ENCODE measurements around the gene TNNT2.

Gene TNNT2

DNA sequence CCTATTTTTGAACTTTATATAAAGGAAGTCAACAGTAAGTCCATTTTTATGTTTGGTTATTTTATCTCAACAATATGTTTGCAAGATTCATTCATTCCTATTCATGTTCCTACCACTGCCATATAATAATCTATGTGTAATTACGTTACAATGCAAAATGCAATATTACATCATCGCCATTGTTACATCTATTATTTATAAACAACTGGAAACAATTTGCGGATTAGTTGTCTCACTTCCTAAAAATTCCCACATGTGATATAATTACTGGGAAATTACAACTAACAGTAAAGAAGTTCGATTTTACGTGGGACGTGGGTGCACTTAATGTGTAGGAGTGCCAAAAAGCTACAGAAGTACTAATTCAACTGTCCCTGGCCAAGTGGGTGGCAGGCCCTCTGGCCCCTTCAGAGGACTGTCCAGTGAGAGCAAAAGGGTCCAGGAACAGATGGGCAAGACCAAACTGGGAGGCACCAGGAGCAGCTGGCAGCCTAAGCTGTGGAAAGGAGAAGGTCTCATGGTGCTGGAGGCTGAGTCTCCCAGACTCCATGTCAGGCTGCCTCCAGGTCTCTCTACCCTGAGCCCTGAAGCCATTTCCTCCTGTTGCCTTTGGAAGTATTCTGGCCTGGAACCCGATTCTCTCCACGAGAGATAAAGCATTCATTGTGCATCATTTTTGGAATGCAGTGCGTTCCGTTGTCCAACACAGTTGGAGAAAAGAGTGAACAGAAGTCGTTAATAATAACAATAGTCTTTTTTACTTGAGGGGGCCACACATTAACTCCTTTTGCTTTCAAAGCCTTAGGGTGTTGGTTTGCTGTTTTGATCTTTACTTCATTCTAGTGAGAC is 42.9 kb downstream of the TNNT2 start:
- no peak for DNase-seq (ENCODE audit: low spot score)

DNA sequence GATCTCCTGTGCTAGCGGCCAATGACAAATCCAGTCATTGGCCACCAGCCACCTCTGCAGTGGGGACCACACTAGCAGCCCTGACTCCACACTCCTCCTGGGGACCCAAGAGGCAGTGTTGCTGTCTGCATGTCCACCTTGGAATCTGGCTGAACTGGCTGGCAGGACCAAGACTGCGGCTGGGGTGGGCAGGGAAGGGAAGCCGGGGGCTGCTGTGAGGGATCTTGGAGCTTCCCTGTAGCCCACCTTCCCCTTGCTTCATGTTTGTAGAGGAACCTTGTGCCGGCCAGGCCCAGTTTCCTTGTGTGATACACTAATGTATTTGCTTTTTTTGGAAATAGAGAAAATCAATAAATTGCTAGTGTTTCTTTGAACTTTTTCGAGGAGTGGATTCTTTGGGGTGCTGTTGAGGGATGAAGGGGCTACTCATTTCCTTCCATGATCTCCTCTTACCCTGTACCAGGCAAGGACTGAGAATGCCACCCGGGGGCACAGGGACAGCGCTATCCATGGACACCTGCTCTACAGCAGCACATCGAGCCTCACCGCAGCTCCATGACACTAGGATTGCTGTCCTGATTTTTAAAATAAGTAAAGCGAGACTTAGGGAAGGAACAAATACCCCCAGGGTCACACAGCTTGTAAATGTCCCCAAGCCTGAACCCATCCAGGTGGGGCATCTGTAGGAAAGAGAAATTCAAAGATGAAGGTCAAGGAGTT is 44.7 kb downstream of the TNNT2 start:
- DNase-seq (ENCODE audit: low spot score) = no peak

DNA sequence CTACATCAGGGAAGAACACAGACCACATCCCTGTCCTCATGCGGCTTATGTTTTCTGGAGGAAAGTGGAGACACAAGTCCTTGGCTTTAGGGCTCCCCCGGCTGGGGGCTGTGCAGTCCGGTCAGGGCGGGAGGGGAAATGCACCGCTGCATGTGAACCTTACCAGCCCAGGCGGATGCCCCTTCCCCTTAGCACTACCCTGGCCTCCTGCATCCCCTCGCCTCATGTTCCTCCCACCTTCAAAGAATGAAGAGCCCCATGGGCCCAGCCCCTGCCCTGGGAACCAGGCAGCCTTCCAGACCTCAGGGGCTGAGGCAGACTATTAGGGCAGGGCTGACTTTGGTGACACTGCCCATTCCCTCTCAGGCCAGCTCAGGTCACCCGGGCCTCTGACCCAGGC is 45.5 kb downstream of the TNNT2 start:
- DNase-seq (ENCODE audit: low spot score) = no peak

DNA sequence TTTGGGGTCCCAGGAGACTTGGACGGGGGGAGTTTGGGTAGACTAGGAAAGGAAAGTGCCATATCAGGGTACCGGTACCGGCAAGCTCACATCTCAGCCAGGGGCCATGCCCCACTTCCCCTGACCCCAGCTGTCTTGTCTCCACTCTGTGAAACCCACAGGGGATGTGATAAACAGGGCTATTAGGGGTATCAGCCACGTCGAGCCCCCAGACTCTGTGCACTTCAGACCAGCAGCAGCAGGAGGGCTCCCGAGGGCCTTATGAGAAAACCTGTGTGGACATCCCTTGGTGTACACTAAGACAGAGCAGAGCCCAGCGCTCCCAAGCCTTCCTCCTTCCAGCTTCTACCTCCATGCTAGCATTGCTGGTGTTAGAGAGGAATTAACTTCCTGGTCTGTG is 46.3 kb downstream of the TNNT2 start:
- no peak for DNase-seq (ENCODE audit: low spot score)

DNA sequence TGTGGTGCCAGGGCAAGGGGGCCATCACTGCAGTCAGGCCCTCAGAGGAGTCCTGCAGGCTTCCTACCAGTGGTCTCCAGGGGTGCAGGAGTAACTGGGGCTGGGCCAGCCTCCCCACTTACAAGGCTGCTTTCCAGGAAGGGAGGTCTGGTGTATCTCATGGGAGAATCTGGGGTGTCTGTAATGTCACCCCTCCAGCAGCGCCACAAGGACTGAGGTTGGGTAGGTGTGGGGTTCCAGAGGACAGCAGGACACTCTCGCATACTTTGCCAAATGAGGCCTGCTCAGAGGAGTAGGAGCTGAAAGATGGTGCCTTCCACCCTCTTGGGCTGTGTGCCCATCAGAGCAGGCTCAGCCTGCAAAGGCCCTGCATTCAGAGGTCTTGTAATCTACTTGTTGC is 46.9 kb downstream of the TNNT2 start:
- DNase-seq (ENCODE audit: low spot score) = no peak

DNA sequence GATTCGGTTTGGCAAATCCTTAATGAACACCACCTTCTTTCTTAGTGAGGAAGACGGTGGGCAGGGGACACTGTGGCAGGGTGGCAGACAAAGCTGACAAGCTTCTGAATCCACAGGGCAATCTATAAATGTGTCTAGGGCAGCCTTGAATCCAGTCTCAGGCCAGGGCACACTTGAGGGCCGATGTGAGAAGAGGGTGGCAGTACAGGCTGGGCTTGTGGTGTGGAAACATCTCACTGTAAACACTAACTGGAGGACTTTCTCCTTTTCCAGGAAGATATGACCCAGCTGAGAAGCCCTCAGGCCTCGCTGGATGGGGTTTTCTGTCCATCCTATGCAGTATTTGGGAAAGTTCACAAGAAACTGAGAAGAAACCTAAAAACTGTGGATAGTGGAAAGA is 47.7 kb downstream of the TNNT2 start:
- no peak for DNase-seq (ENCODE audit: low spot score)

DNA sequence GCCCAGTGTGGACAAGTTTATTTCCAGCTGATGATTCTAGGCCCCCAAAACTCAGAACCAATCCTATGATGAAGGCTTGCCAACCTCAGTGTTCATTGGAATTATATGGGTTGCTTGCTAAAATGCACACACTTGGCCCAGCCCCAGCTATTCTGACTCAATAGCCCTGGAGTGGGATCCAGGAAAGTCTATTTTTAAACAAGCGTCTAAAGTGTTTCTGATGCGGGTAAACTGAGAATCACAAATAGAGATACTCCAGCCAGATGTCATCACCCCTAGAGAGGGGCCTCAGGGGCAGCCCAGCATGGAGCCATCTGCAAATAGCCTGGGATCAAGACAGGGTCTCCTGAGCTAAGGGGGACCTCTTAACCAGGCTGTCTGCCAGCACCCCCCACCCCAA is 48.2 kb downstream of the TNNT2 start:
- DNase-seq (ENCODE audit: low spot score) = no peak

DNA sequence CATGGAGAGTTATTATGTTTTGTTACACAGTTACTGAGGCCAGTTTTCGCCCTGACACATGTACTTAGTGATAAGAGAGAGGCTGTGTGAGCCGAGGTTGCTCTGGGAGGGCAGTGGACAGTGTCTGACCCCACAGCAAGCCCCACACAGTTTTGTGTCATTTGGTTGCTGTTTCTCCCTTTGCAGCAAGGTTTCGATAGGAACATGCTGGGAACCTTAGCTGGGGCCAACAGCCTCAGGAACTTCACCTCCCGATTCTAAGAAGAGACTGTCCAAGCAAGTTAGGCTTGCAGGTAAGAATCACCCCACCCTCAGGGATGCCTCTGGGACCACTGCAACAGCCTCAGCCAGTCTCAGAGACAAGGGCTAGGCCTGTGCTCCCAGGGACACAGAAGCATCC is 48.9 kb downstream of the TNNT2 start:
- DNase-seq (ENCODE audit: low spot score) = no peak

DNA sequence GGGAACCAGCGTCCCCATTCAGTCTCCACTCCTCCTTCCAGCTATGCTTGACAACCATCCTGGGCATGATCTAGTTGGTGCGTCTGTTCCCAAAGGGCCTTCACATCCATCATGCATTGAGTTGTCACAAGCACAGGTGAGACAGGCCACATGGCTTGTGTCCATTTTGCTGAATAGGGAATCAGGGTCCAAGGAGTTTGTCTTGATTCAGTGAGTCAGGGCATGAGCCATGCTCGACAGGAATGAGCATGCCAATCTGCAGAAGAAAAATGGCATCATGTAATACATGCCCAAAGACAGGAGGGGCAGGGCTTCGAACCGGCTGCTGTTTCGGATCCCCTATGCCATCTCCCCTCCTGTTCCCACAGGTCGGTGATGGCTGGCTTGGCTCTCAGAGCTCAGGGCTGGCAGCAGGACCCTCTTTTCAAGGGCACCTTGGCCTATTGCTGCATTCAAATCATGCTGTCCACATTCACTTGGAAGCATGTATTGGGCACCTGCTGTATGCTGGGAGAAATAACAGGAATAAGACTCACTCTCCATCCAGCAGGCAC is 49.7 kb downstream of the TNNT2 start:
- no peak for DNase-seq (ENCODE audit: low spot score)

DNA sequence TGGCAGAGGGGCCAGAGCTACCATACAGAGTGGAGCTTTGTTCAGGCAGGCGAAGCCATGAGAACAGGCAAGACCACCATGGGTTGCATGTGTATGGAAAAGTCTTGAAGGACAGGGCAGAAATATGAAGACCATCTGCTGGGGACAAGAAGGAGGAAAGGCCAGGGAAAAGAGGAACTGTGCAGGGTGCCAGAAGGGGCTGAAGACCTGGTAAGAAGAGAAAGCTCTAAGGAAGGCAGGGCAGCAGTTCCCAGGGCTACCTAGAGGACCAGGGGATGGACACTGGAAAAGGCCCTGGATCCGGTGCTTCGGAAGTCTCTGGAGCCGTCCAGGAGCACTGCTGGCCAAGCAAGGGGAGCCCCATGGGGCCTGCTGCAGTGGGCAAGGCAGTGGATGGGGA is 50.8 kb downstream of the TNNT2 start:
- no peak for DNase-seq (ENCODE audit: low spot score)

DNA sequence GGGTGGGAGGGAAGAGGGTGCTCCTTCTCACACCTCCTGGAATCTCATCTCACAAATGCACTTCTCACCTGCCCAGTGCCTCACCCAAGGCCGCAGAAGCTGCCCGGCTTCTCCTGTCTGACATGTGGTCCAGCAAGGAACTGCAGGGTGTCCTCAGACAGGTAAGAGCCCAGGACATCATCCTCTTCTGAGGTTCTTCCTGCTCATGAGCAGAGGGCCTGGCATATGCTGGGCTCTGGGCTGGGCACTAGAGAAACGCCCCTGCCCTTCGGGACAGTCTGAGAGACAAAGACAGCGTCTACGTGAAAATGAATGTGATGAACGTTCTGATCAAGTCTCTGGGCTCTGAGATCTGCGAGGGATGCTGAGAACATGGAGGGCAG is 51.8 kb downstream of the TNNT2 start:
- DNase-seq (ENCODE audit: low spot score) = no peak

DNA sequence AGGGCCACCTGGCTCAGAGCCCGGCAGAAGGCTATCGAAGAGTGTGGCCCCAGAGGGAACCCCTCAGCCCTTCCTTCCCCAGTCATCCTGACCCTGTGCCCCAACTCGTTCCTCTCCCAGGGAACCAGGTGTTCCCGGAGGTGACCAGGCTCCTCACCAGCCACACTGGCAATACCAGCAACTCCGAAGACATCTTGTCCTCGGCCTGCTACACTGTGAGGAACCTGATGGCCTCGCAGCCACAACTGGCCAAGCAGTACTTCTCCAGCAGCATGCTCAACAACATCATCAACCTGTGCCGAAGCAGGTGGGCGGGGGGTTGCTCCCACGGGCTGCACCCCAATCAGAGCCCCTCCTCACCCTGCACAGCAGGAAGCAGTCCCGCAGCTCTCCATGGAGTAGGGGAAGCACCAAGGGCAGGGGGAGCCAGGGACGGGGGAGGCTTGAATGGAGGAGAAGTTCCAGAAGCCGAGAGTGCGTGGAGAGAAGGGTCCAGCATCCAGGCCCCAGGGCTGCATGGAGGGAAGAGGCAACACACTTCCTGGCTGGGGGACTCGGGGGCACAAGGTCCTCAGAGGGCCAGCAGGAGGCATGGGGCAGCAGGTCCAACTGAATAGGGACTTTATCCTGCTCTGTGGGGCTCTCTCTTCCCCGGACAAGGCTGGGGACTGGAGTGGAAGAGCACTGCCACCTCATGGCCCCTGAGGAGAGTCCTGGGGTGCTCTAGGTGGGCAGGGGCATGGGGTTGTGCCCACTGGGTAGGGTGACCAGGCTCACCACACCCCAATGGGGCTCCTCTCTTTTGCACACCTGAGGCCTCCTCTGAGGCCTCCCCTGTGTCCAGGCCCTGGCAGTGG is 52.4 kb downstream of the TNNT2 start:
- no peak for DNase-seq (ENCODE audit: low spot score)

DNA sequence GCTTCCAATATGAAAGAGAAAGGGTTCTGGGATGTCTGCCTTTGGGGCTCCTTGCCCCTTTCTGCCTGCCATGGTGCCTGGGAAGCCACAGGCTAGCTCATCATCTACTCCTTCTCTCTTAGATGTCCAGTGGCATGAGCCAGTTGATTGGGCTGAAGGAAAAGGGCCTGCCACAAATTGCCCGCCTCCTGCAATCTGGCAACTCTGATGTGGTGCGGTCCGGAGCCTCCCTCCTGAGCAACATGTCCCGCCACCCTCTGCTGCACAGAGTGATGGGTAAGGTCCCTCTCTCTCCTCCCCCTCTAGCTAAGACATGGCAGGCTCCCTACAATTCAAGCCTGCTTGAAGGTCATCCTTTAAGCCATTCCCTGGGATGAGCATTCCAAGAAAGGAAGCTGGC is 53.2 kb downstream of the TNNT2 start:
- no peak for DNase-seq (ENCODE audit: low spot score)

DNA sequence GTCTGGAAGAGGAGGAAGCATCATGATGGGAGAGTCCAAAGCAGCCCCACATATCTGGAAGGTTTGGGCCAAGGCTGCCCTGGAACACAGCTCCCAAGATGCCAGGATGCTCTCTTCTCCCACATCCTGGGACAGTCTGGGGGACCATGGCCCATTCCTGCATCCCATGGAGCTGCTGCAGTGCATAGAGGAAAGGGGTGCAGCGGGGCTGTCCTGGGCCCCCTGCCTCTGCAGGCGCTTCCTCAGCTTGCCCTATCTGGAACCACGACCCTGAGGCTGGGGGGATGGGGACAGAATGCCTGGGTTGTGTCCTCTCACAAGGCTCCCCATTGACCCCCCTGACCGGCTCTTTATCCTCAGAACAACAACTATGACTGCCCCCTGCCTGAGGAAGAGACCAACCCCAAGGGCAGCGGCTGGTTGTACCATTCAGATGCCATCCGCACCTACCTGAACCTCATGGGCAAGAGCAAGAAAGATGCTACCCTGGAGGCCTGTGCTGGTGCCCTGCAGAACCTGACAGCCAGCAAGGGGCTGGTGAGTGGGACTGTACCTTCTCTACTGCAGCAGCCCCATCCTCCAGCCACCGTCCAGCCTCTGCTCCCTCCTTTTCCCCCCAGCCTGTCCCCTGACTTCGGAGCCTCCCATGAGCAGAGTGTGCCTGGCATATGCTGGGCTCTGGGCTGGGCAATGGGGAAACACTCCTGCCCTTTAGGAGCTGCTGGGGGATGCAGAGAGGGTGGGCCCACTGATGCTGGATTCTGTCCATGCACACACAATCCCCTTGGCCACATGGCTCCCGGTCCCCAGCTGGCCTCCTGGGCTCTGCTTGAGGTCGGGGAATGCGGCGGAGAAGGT is 54.6 kb downstream of the TNNT2 start:
- DNase-seq (ENCODE audit: low spot score) = no peak

DNA sequence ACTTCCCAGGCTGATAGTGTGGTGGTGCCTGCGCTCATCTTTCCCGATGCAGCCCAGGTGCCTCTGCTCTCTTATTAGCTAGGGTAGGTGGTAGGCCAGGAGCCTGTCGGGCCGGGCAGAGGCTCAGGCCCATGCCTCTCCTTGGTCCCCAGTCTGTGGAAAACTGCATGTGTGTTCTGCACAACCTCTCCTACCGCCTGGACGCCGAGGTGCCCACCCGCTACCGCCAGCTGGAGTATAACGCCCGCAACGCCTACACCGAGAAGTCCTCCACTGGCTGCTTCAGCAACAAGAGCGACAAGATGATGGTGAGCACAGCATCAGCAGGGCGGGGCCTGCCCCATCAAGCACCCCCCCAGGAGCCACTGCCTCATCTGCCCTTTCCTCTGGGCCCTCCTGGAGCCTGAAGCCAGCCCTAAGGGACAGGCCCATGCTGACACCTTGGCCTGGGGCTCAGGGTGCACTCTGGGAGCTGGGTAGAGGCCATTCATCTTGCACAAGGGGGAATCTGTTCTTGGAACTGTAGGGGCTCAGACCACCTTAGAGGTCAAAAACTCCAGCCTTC is 55.6 kb downstream of the TNNT2 start:
- DNase-seq (ENCODE audit: low spot score) = no peak

DNA sequence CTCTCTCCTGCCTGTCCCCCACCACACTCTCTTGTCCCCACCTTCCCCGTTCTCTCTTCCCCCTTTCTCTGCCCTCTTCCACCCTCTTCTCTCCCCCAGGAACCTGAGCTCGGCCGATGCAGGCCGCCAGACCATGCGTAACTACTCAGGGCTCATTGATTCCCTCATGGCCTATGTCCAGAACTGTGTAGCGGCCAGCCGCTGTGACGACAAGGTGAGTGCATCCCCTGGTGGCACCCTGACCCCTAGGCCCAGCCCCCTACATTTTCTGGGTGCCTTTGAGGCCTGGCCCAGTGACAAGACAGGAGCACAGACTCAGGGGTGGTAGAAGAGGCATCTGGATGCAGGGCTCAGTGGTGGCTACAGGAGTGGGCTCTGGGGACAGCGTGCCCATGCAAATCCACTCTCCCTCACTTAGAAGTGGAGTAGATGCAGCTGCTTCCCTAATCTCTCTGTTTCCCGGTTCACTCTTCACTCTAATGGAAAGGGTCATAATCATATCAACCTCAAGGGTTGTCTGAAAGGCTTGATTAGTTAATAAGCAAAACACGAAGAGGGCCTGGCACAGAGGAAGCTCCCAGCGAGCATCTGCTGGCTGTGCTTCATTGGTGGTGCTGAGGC is 57.2 kb downstream of the TNNT2 start:
- DNase-seq (ENCODE audit: low spot score) = no peak

DNA sequence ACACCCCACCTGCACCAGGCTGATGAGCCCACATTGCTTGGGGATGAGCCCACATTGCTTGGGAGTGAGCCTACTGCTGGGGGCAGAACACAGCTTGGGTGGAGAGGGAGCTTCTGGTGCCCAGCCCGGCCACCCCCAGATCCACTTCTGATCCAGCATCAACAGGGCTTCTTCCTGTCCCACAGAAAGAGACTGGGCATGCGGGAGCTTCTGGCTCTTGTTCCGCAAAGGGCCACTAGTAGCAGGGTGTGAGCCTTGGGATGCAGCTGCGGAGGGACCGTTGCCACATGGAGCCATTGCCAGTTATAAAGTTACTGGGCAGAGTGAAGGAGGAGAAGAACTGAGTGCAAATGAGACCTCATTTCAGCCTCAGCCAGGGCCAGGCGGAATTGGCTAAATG is 57.8 kb downstream of the TNNT2 start:
- no peak for DNase-seq (ENCODE audit: low spot score)

DNA sequence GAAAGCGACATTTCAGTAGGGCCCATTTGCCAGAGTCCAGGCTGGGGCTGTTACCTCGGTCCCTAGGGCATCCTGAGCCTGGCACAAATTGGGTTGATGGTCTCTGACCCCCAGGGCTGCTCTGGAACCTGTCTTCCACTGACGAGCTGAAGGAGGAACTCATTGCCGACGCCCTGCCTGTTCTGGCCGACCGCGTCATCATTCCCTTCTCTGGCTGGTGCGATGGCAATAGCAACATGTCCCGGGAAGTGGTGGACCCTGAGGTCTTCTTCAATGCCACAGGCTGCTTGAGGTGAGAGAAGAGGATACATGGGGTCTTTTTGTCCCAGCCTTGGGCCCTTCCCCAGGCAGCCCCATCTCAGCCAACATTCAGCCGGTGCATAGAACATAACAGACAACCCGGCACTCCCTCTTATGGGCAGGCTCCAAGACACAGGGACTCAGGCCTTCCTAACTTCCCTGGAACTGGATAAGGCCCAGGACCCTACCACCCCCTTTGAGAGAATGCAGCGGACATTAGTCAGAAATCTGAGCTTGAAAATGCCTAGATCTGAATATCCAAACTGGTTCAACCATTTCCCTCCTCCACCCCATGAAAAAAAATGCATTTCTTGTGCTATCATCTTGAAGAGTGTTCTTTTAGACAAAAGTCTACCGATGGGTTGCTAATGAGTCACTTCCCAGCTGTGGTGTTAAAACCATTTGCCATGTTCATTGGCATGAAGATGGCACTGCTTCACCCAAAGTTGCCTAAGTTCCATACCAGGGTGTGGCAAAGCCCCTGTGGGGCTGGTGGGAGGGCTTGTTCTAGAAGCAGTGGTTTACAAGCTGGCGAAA is 58.8 kb downstream of the TNNT2 start:
- no peak for DNase-seq (ENCODE audit: low spot score)

DNA sequence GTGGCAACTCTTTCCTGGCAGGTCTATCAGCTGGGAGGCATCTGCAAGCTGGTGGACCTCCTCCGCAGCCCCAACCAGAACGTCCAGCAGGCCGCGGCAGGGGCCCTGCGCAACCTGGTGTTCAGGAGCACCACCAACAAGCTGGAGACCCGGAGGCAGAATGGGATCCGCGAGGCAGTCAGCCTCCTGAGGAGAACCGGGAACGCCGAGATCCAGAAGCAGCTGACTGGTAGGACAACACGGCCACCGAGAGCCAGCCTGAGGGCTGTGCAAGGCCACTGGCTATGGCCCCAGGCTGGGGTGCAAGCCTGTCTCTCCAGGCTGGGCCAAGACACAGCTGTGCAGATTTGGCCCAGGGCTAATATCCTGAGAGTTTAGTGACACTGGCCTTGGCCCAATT is 59.9 kb downstream of the TNNT2 start:
- DNase-seq (ENCODE audit: low spot score) = no peak

DNA sequence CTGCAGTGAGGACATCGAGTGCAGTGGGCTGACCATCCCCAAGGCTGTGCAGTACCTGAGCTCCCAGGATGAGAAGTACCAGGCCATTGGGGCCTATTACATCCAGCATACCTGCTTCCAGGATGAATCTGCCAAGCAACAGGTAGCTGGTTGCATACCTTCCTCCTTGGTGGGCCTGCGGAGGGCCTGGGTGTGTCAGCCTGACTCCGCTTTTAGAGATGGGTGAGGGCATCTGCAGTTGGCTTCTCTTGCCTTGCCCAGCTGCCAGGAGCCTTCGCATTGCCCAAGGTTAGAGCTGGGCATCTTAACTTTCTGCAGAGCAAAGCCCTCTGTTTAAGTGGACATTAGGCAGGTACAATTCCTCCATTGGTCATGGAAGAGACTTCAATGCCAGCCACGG is 60.9 kb downstream of the TNNT2 start:
- no peak for DNase-seq (ENCODE audit: low spot score)
